Tibial artery (tissue), 4 donors: ENCODE data around the gene CRTC1.

Source experiments
- DNase-seq, 2 donors: peaks; one replicate each; pipeline ENCODE4 v3.0.0-alpha.2; 2019
- H3K27ac ChIP-seq, 2 donors: fragments of 200-600 bp; sonication (generic) in 1 of 2; 1 replicate in 1 of 2; 2 replicates in 1 of 2; pipeline ENCODE4 v1.5.1; 2018 to 2019; ENCODE audit warnings: mild to moderate bottlenecking in 1 of 2
- H3K27me3 ChIP-seq, 2 donors: fragments of 200-600 bp; sonication (generic) in 1 of 2; one replicate each; pipeline versions ENCODE4 v1.5.1 to v1.6.0; 2016 to 2019
- H3K36me3 ChIP-seq, 3 donors: fragments of 200-600 bp; sonication (generic) in 2 of 3; one replicate each; pipeline ENCODE4 v1.5.1; 2016 to 2019; ENCODE audit warnings: mild to moderate bottlenecking in 2 of 3
- H3K4me1 ChIP-seq, 4 donors: fragments of 200-600 bp; sonication (generic) in 2 of 4; 1 replicate in 3 of 4; 2 replicates in 1 of 4; pipeline ENCODE4 v1.5.1; 2016 to 2019
- H3K4me3 ChIP-seq, 2 donors: fragments of 200-600 bp; sonication (generic) in 1 of 2; 1 replicate in 1 of 2; 2 replicates in 1 of 2; pipeline ENCODE4 v1.5.1; 2018 to 2019; ENCODE audit warnings: mild to moderate bottlenecking in 2 of 2
- H3K9me3 ChIP-seq, 3 donors: fragments of 200-600 bp; sonication (generic) in 1 of 3; one replicate each; pipeline ENCODE4 v1.5.1; 2016 to 2019
- CTCF ChIP-seq, 2 experiments: fragments of 200-600 bp in 1 of 2; fragments of 450-650 bp in 1 of 2; IDR thresholded peaks; one replicate each; pipeline ENCODE4 v1.5.1; 2017 to 2019; ENCODE audit warnings: antibody characterized with exemption in 2 of 2, mild to moderate bottlenecking in 1 of 2, moderate library complexity in 1 of 2
- intact Hi-C: fragments of 100-400 bp; cut with DNase I; formaldehyde crosslinking; loops from one replicate; pipeline ENCODE4 v1.15.0; 2023; ENCODE audit warnings: low total_unique reads

Gene CRTC1

GRCh38 chr19:18828786-18829185 is 145.3 kb downstream of the CRTC1 start:
- TF ChIP-seq CTCF (IDR thresholded peaks at IDR 0.05): no peak
- Histone ChIP-seq H3K27me3 (no peaks in the 10 kb centered on the region), H3K36me3 (no peaks in the 10 kb centered on the region), H3K9me3 (peaks cover 0 to 10% (median 8%) of the 10 kb centered on the region in 3 donors), H3K27ac (no peak overlapping the region), H3K4me1 (peaks cover 0 to 17% (median 8%) of the 10 kb centered on the region in 4 donors), H3K4me3 (no peak overlapping the region)
- intact Hi-C loops: no loop called here
- DNase-seq: no peak

GRCh38 chr19:18830488-18830887 is 147.0 kb downstream of the CRTC1 start:
- Histone ChIP-seq H3K27me3 (no peaks in the 10 kb centered on the region), H3K4me1 (peaks cover 0 to 34% (median 22%) of the 10 kb centered on the region in 4 donors), H3K4me3 (no peak overlapping the region), H3K9me3 (peaks cover 0 to 10% (median 8%) of the 10 kb centered on the region in 3 donors), H3K27ac (no peak overlapping the region), H3K36me3 (peaks cover 0 to 6% (median 0%) of the 10 kb centered on the region in 3 donors)
- no peak for DNase-seq
- no peak for TF ChIP-seq CTCF (IDR thresholded peaks at IDR 0.05)
- intact Hi-C loops: loop anchor here (5.0 kb wide), 1 partner anchor 143 kb away; no protein-coding TSS in a partner anchor

- Histone ChIP-seq H3K27ac (peak within 1 kb of the TSS; percentile 79 to 89), H3K36me3 (peaks cover 0 to 9% (median 0%) of the 10 kb centered on the region in 3 donors), H3K9me3 (peaks cover 0 to 7% (median 6%) of the 10 kb centered on the region in 3 donors), H3K27me3 (no peaks in the 10 kb centered on the region), H3K4me3 (peak within 1 kb of the TSS; percentile 72 to 97), H3K4me1 (peaks cover 0 to 42% (median 26%) of the 10 kb centered on the region in 4 donors)
- peak; percentile 8 to 34 for TF ChIP-seq CTCF (IDR thresholded peaks at IDR 0.05)
- DNase-seq: peak; percentile 89 to 95
- intact Hi-C loops: loop anchor here (5.0 kb wide), 1 partner anchor 144 kb away; no protein-coding TSS in a partner anchor
Observed at GRCh38 chr19:18831524-18832305, 148.2 kb downstream of the CRTC1 start, which contains the start of gene UPF1. TSS of gene UPF1 (plus strand) at chr19:18831959. CDS start at chr19:18832210, 251 bp downstream.
